OCI-LY1 (cell line): ENCODE data around the gene HEXIM2.

ENCODE experiments used
- H2AFZ ChIP-seq: fragments of 200-600 bp; sonication (generic), shearing (Covaris generic); 2 replicates; pipeline ENCODE4 v1.6.0; 2014; ENCODE audit warnings: antibody characterized with exemption, mild to moderate bottlenecking, low read length
- H3F3A ChIP-seq: fragments of 200-600 bp; sonication (generic), shearing (Covaris generic); 2 replicates; pipeline ENCODE4 v1.6.0; 2014; ENCODE audit warnings: mild to moderate bottlenecking, antibody characterized with exemption, low read length, moderate library complexity; ENCODE audit not compliant: insufficient read depth
- H3K27ac ChIP-seq: fragments of 200-600 bp; sonication (generic); 2 replicates; pipeline ENCODE4 v1.5.1; 2014; ENCODE audit warnings: low read length, mixed run types, mild to moderate bottlenecking, low read depth; ENCODE audit not compliant: poor library complexity, severe bottlenecking
- H3K27me3 ChIP-seq: fragments of 200-600 bp; sonication (generic); 2 replicates; pipeline ENCODE4 v1.6.0; 2014; ENCODE audit warnings: antibody characterized with exemption, mild to moderate bottlenecking, low read length, moderate library complexity; ENCODE audit not compliant: insufficient read depth
- H3K36me3 ChIP-seq: fragments of 200-600 bp; sonication (generic); 2 replicates; pipeline ENCODE4 v1.6.1; 2014; ENCODE audit warnings: mild to moderate bottlenecking, antibody characterized with exemption, low read length, moderate library complexity, mixed read lengths; ENCODE audit not compliant: insufficient read depth
- H3K4me1 ChIP-seq: fragments of 200-600 bp; sonication (generic); 2 replicates; pipeline ENCODE4 v1.5.1; 2014; ENCODE audit warnings: mild to moderate bottlenecking, low read length, moderate library complexity; ENCODE audit not compliant: insufficient read depth, severe bottlenecking
- H3K4me2 ChIP-seq: fragments of 200-600 bp; sonication (generic), shearing (Covaris generic); 2 replicates; pipeline ENCODE4 v1.6.1; 2014; ENCODE audit warnings: low read length
- H3K4me3 ChIP-seq: fragments of 200-600 bp; sonication (generic); 2 replicates; pipeline ENCODE4 v1.5.1; 2014; ENCODE audit warnings: low read length, low read depth, mild to moderate bottlenecking, mixed read lengths; ENCODE audit not compliant: poor library complexity, severe bottlenecking
- H3K79me2 ChIP-seq: fragments of 200-600 bp; shearing (Covaris generic); 2 replicates; pipeline ENCODE4 v1.6.1; 2016; ENCODE audit warnings: mixed run types, low read length, mixed read lengths; ENCODE audit not compliant: insufficient read depth
- H3K9ac ChIP-seq: fragments of 200-600 bp; sonication (generic), shearing (Covaris generic); 2 replicates; pipeline ENCODE4 v1.6.1; 2014; ENCODE audit warnings: mild to moderate bottlenecking, low read length, mixed read lengths
- H3K9me2 ChIP-seq: fragments of 200-600 bp; sonication (generic), shearing (Covaris generic); 2 replicates; pipeline ENCODE4 v1.6.1; 2014; ENCODE audit warnings: low read depth, mild to moderate bottlenecking, low read length, mixed read lengths
- H3K9me3 ChIP-seq: fragments of 200-600 bp; shearing (Covaris generic); 2 replicates; pipeline ENCODE4 v1.6.1; 2014; ENCODE audit warnings: low read length, mixed read lengths
- H4K20me1 ChIP-seq: fragments of 200-600 bp; sonication (generic), shearing (Covaris generic); 2 replicates; pipeline ENCODE4 v1.6.0; 2016; ENCODE audit warnings: mild to moderate bottlenecking, low read length; ENCODE audit not compliant: insufficient read depth
- CTCF ChIP-seq: fragments of 200-600 bp; sonication (generic), shearing (Covaris generic); IDR thresholded peaks from 2 replicates; pipeline ENCODE4 v1.5.1; 2017; ENCODE audit warnings: mild to moderate bottlenecking, antibody characterized with exemption, low read length, moderate library complexity, mixed read lengths
- EZH2 ChIP-seq: fragments of 200-600 bp; sonication (generic), shearing (Covaris generic); IDR thresholded peaks from 2 replicates; pipeline ENCODE4 v1.8.0; 2017; ENCODE audit warnings: borderline replicate concordance, mixed run types, mild to moderate bottlenecking, antibody characterized with exemption, low read length, moderate library complexity, mixed read lengths

HEXIM2 gene

GRCh38 chr17:45129940-45130680, 31.6 kb upstream of the HEXIM2 start:
- H3K4me2 ChIP-seq: no peak overlapping the region
- no peaks in the 10 kb centered on the region for H3K36me3 ChIP-seq
- H3K27ac ChIP-seq: no peak overlapping the region
- no peaks in the 10 kb centered on the region for H4K20me1 ChIP-seq
- H2AFZ ChIP-seq: no peak overlapping the region
- H3F3A ChIP-seq: no peaks in the 10 kb centered on the region
- H3K79me2 ChIP-seq: no peaks in the 10 kb centered on the region
- H3K4me1 ChIP-seq: peaks cover 8% of the 10 kb centered on the region
- TF ChIP-seq CTCF (no peak), EZH2 (no peak)
- H3K9me3 ChIP-seq: no peaks in the 10 kb centered on the region
- H3K9ac ChIP-seq: no peak overlapping the region
- H3K4me3 ChIP-seq: no peak overlapping the region
- no peaks in the 10 kb centered on the region for H3K27me3 ChIP-seq
- H3K9me2 ChIP-seq: no peaks in the 10 kb centered on the region

GRCh38 chr17:45130681-45131615, 30.7 kb upstream of the HEXIM2 start:
- Histone ChIP-seq H3K9ac (no peak overlapping the region), H3K4me3 (no peak overlapping the region), H3K27me3 (no peaks in the 10 kb centered on the region), H4K20me1 (no peaks in the 10 kb centered on the region), H3K9me2 (no peaks in the 10 kb centered on the region), H3F3A (no peaks in the 10 kb centered on the region), H3K4me1 (peaks cover 13% of the 10 kb centered on the region), H3K36me3 (no peaks in the 10 kb centered on the region), H3K79me2 (no peaks in the 10 kb centered on the region), H3K9me3 (no peaks in the 10 kb centered on the region), H3K27ac (no peak overlapping the region), H2AFZ (no peak overlapping the region), H3K4me2 (no peak overlapping the region)
- no peak for TF ChIP-seq CTCF
- no peak for TF ChIP-seq EZH2

- H3K27ac ChIP-seq: no peak overlapping the region
Measured at GRCh38 chr17:45131616-45132319, 29.9 kb upstream of the HEXIM2 start.

More at GRCh38 chr17:45131616-45132319, 29.9 kb upstream of the HEXIM2 start:
- Histone ChIP-seq H3K27me3 (no peaks in the 10 kb centered on the region), H2AFZ (no peak overlapping the region), H3K9me3 (no peaks in the 10 kb centered on the region), H3K4me2 (peak overlapping the region; percentile 92), H3K9ac (no peak overlapping the region), H3K4me3 (peak overlapping the region; percentile 65), H3F3A (no peaks in the 10 kb centered on the region), H3K79me2 (no peaks in the 10 kb centered on the region), H3K36me3 (no peaks in the 10 kb centered on the region), H3K9me2 (no peaks in the 10 kb centered on the region), H3K4me1 (peaks cover 17% of the 10 kb centered on the region), H4K20me1 (no peaks in the 10 kb centered on the region)
- TF ChIP-seq CTCF (peak; percentile 92), EZH2 (no peak)
